ENCODE results near the gene PTPN3. TPM values are rescaled to one million over a fixed set of nuclear protein-coding genes. Genes with fewer than 3 reads are reported as not detected.

PTPN3 gene
- total RNA-seq, 3 donors from 2014 or later (not counting 1 experiment from before 2014, with no cell fraction given) = not detected

DNA sequence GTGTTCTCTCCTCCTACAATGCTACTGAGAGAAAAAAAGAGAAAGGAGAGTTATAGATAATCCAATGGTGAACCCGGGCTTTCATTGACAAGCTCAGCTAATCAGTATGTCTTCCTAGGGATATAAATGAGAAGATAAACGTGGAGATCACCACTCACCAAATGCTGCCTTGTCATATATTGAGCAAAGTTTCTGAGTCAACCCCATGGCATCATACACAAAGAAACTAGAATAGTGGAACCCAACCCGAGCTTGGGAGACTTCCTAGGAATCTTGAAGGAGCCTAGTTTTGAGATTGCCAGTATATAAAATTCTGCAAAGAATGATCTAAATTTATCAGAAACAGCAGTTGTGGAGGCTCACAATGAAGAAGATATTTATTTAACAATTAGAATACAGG is 47.8 kb downstream of the PTPN3 start:
- TF ChIP-seq, protein P1, sequence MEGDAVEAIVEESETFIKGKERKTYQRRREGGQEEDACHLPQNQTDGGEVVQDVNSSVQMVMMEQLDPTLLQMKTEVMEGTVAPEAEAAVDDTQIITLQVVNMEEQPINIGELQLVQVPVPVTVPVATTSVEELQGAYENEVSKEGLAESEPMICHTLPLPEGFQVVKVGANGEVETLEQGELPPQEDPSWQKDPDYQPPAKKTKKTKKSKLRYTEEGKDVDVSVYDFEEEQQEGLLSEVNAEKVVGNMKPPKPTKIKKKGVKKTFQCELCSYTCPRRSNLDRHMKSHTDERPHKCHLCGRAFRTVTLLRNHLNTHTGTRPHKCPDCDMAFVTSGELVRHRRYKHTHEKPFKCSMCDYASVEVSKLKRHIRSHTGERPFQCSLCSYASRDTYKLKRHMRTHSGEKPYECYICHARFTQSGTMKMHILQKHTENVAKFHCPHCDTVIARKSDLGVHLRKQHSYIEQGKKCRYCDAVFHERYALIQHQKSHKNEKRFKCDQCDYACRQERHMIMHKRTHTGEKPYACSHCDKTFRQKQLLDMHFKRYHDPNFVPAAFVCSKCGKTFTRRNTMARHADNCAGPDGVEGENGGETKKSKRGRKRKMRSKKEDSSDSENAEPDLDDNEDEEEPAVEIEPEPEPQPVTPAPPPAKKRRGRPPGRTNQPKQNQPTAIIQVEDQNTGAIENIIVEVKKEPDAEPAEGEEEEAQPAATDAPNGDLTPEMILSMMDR (IDR thresholded peaks at IDR 0.05) = no peak
- Mint-ChIP-seq H3K27me3 (ENCODE audit: low read depth in 2 of 2) (peaks cover 8 to 15% of the 10 kb centered on the region in 2 donors), H3K9me3 (no peaks in the 10 kb centered on the region), H3K36me3 (no peaks in the 10 kb centered on the region), H3K27ac (no peak overlapping the region), H3K4me1 (peaks cover 0 to 6% of the 10 kb centered on the region in 2 donors), H3K4me3 (no peak overlapping the region)
- Histone ChIP-seq H3K4me1 (ENCODE audit: control insufficient read depth, insufficient read depth, low read length) (no peaks in the 10 kb centered on the region), H3K9me3 (ENCODE audit: control insufficient read depth, insufficient read depth, low read length) (no peaks in the 10 kb centered on the region), H3K27me3 (ENCODE audit: control insufficient read depth, insufficient read depth, low read length) (no peaks in the 10 kb centered on the region), H3K27ac (ENCODE audit: low read length) (no peak overlapping the region), H3K36me3 (ENCODE audit: control insufficient read depth, insufficient read depth, low read length) (no peaks in the 10 kb centered on the region), H3K4me3 (ENCODE audit: low read length) (no peak overlapping the region)
- intact Hi-C loops (cut with micrococcal nuclease) = no loop called here
- WGBS (ENCODE audit: insufficient coverage) = 68% methylated on average over 2 of the region's 3 CpGs
- no peak for ATAC-seq
- no peak for DNase-seq

DNA sequence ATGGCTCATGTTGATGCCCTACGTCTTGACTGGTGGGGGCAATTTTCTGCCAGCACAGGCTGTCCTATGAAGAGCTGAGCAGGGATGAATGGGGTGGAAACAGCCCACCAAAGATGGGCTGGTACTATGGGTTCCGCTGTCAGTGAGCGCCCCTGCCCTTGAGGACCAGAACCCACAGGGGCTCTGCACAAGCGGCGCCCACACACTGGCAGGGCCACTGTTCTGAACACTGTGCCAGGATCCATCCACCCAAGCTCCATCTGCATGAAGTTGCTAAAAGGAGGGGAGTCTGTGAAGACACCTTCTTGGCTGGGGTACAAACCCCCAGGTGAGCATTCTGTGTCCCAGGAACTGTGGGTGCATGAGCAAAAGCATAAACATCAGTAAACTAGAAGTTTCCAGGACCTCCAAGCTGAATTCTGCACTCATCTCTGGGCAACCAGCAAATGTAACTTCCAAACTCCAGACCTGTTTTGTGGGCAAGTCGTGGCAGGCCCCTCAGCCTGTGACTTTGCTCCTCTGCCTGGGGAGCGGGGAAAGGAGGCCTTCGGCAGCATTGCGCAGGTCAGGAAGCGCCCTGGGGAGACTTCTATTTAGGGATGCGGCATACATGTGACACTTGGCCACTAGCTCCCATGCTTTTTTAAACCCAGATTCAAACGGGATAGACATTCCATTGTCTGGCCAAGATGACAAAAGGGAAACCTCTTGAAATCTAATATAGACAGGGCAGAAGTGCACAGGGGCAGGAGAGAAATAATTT is 48.9 kb downstream of the PTPN3 start:
- H3K4me1 Mint-ChIP-seq = peaks cover 0 to 6% of the 10 kb centered on the region in 2 donors
- WGBS (ENCODE audit: insufficient coverage) = 87% methylated on average over 12 of the region's 12 CpGs
- intact Hi-C loops (cut with micrococcal nuclease) = no loop called here
- TF ChIP-seq, protein P1 (IDR thresholded peaks at IDR 0.05) = no peak
- H3K27ac Mint-ChIP-seq = no peak overlapping the region
- no peaks in the 10 kb centered on the region for H3K36me3 ChIP-seq (ENCODE audit: control insufficient read depth, insufficient read depth, low read length)
- DNase-seq = no peak
- no peaks in the 10 kb centered on the region for H3K27me3 ChIP-seq (ENCODE audit: control insufficient read depth, insufficient read depth, low read length)
- H3K4me3 ChIP-seq (ENCODE audit: low read length) = no peak overlapping the region
- no peaks in the 10 kb centered on the region for H3K9me3 ChIP-seq (ENCODE audit: control insufficient read depth, insufficient read depth, low read length)
- no peaks in the 10 kb centered on the region for H3K9me3 Mint-ChIP-seq
- no peaks in the 10 kb centered on the region for H3K36me3 Mint-ChIP-seq
- H3K27ac ChIP-seq (ENCODE audit: low read length) = no peak overlapping the region
- no peak for ATAC-seq
- H3K4me3 Mint-ChIP-seq = no peak overlapping the region
- no peaks in the 10 kb centered on the region for H3K4me1 ChIP-seq (ENCODE audit: control insufficient read depth, insufficient read depth, low read length)
- peaks cover 6 to 13% of the 10 kb centered on the region in 2 donors for H3K27me3 Mint-ChIP-seq (ENCODE audit: low read depth in 2 of 2)

DNA sequence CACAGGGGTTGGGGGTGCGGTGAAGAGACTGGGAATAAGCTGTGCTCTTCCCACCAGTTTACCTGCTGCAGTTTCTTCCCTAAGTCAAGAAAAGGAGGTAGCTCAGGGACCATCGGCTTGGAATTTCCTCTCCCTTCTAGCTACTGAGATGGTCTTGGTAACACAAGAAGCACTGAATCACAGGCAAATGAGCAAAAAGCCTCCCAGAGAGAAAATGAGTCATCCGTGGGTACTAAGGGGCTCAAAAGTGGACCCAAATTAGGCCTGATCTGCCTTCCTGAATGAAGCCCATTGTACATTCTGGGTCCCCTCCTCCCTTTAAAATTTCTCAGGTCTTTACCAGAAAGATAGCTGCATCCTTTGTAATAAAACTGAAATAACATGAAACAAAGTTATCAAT is 49.9 kb downstream of the PTPN3 start:
- H3K4me3 ChIP-seq (ENCODE audit: low read length) = no peak overlapping the region
- intact Hi-C loops (cut with micrococcal nuclease) = no loop called here
- no peaks in the 10 kb centered on the region for H3K36me3 ChIP-seq (ENCODE audit: control insufficient read depth, insufficient read depth, low read length)
- no peaks in the 10 kb centered on the region for H3K4me1 ChIP-seq (ENCODE audit: control insufficient read depth, insufficient read depth, low read length)
- no peaks in the 10 kb centered on the region for H3K9me3 Mint-ChIP-seq
- no peak overlapping the region for H3K27ac Mint-ChIP-seq
- no peaks in the 10 kb centered on the region for H3K9me3 ChIP-seq (ENCODE audit: control insufficient read depth, insufficient read depth, low read length)
- no peak overlapping the region for H3K4me3 Mint-ChIP-seq
- no peak for ATAC-seq
- H3K36me3 Mint-ChIP-seq = no peaks in the 10 kb centered on the region
- 84% methylated on average over 3 of the region's 3 CpGs for WGBS (ENCODE audit: insufficient coverage)
- H3K27me3 Mint-ChIP-seq (ENCODE audit: low read depth in 2 of 2) = peaks cover 3 to 13% of the 10 kb centered on the region in 2 donors
- H3K27ac ChIP-seq (ENCODE audit: low read length) = no peak overlapping the region
- peaks cover 0 to 6% of the 10 kb centered on the region in 2 donors for H3K4me1 Mint-ChIP-seq
- H3K27me3 ChIP-seq (ENCODE audit: control insufficient read depth, insufficient read depth, low read length) = no peaks in the 10 kb centered on the region
- TF ChIP-seq, protein P1 (IDR thresholded peaks at IDR 0.05) = no peak
- no peak for DNase-seq

Data from natural killer cell (primary cell).